OCI-M2 (cell line): Measurements from ENCODE around the gene FRMD4A.
"Not testable (repeated sequence)": the region's sequence is repeated elsewhere in the genome, so short reads cannot be mapped to it uniquely, and the experiment has no call there.

ENCODE experiments used
- DNase-seq: peaks from one replicate; lab custom pipeline; 2025; ENCODE audit not compliant: unreplicated experiment; lab: John Stamatoyannopoulos, UW

FRMD4A gene

DNA sequence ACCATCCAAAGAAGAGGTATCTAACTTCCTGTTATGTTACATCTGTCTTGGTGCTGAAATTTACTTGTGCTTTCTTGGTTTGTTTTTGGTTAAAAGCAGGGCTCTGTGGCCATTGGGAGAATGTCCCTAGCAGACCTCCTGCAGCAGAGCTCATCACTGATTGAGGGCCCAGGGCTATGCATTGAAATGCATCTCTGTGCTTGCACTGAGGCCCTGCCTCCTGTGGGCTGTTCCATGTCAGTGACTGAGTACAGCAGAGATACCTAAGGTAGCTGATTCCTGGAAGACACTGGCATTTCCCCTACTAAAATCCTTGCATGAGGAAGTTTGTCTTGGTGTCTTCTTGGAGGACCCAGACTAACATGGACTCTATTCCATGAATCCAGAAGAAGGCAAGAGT lies 213.9 kb downstream of the FRMD4A start:
- no peak for DNase-seq

DNA sequence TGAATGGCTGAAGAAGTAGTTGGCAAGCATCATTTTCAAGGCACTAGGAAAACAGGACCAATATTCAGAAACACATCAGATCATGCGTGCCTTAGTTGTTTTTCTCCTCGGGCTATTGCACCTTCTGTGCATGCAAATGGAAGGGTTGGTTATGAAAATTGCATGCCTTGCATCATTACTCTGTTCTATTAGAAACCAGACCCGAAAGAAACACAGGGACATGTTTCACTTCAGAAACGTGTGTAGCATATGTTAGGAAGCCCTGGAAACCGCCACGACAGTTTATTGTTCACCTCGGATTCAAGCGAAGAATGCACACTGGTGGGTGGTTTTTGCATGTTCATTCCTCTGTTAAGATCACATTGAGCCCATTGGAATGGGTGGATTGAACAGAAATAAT lies 214.7 kb downstream of the FRMD4A start:
- no peak for DNase-seq

DNA sequence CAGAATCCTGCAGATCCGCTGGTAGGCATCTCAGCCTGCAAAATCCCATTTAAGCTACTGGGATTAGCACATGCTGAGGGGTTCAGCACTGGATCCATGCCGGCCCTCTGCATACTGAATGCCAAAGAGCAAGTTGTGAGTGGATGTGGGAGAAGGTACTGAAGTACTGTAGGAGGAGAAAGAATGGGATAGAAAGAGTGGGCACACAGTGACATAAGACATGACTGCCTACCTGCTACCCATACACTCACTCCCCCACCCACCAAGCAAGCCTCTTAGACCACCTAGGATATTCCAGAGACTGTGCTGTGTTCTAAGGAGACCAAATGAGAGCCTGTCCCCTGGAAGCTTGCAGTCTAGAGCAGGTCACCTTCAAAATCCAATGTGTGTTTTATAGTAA lies 215.9 kb downstream of the FRMD4A start:
- no peak for DNase-seq

DNA sequence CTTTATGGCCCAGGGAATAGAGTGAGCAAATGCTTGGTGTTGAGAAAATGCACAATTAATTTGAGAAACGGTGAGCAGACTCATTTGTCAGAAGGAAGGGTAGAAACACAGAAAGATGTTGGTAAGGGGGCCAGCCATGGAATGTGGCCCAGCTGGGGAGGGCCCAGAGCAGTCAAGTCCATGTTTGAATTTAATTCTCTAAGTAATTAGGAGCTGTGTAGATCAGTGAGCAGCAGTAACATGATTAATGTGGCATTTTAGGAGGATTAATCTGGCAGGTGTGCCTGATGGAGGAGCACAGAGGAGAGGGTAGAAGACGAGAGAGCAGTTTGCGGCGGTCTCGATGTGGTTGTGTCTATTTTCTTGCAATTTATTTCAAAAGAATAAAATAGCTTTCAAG lies 218.7 kb downstream of the FRMD4A start:
- DNase-seq, result no peak

DNA sequence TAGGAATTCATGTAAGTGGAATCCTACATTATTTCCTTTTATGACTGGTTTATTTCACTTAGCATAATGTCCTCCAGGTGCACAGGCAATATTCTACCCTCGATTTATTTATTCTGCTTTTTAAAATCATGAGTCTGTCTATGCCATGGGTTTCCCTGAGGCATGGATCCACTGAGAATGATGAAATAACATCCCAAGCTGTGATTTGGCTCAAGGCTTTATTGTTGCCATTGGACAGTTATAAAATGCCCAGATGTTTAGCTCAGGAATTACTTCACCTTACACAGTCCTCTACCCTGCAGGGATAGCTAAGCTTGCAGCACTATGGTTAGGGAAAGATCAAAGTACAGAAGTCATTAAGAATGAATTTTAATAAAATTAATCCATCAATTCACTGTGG lies 219.5 kb downstream of the FRMD4A start:
- no peak for DNase-seq

DNA sequence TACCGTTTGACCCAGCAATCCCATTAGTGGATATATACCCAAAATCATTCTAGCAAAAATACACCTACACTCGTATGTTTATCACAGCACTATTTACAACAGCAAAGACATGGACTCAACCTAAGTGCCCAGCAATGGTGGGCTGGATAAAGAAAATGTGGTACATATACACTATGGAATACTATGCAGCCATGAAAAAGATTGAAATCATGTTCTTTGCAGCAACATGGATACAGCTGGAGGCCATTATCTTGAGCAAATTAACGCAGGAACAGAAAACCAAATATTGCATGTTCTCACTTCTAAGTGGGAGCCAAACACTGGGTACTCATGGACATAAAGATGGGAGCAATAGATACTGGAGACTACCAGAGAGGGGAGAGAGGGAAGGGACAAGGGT lies 223.9 kb downstream of the FRMD4A start:
- DNase-seq, result no peak

DNA sequence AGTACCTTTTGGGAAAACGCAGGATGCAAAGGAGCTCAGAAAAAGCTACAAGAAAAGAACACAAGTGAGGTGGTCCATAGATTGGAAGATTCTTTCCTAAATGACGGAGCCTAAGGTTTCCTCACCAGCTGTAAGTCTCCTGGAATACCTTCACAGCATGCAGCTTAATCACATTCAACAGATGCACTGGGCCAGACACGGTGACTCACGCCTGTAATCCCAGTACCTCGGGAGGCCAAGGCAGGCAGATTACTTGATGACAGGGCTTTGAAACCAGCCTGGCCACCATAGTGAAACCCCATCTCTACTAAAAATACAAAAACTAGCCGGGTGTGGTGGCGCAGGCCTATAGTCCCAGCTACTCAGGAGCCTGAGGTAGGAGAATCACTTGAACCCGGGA lies 228.7 kb downstream of the FRMD4A start:
- no peak for DNase-seq

DNA sequence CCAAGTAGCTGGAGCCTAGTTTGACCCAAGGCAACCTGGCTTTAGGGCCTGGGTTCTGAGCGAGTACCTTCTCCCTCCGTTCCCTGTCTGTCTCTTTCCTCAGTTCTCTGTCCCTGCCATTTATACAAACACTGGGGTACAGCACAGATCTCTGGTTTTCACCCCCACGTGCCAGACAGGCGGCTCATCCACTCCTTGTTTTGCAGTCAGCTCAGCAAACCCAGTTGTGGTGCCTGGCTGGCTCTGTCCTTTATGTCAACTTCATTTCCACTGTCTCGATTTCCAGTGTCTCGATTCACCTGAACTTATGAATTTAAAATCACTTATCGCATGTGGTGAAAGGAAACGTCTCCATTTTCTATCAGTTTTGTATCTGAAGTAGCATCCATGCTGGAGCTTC lies 230.8 kb downstream of the FRMD4A start:
- no peak for DNase-seq

DNA sequence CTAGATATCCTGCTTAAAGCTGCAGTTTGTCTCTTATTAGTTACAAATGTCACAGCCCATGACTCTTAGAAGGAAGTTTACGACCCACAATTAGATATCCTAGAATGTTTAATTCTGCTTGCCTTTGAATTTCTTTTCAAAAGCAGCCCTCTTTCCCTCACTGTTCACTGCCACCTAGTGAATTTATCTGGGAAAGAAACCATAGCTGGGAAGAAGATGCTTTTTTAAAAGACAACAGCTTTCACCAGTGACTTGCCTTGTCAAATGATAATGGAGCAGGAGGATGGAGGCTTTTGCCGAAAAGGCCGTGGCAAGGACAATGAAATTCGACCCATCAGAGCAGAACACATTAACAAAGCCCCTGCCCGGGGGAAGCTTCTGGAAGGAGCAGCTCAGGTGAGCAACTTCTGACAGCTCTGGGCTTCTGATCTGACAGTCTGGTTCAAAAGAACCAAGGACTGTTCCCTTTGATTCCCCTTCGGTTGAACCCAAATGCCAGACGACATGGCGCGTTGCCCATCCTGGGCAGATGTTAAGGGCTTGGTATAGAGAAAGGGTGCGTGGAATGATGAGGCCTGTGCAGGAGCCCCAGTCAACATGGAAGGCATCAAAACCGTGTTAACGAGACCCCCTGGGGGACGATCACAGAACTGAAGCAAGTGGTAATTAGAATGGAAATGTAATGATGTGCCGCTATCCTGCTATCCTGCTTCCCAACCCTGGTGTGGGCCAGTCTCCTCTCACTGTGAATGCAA lies 236.8 kb downstream of the FRMD4A start:
- DNase-seq, result no peak

DNA sequence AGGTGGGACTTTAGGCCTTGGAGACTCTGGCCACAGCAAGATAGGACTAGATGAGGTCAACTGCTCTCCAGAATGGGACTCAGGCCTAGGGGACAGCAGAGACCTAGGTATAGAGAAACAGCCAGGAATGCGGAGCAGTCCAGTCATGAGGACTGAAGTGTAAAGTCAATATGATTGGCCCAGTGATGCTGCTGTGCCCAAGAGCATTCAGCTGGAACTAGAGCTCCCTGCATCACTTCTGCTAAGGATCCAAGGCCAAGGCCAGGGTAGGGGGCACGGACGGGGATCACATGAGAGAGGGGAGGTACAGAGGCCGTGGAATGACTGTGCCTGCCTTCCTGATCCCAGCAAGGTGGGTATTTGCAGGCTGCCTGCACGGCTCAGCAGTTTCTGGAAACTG lies 237.9 kb downstream of the FRMD4A start:
- no peak for DNase-seq

DNA sequence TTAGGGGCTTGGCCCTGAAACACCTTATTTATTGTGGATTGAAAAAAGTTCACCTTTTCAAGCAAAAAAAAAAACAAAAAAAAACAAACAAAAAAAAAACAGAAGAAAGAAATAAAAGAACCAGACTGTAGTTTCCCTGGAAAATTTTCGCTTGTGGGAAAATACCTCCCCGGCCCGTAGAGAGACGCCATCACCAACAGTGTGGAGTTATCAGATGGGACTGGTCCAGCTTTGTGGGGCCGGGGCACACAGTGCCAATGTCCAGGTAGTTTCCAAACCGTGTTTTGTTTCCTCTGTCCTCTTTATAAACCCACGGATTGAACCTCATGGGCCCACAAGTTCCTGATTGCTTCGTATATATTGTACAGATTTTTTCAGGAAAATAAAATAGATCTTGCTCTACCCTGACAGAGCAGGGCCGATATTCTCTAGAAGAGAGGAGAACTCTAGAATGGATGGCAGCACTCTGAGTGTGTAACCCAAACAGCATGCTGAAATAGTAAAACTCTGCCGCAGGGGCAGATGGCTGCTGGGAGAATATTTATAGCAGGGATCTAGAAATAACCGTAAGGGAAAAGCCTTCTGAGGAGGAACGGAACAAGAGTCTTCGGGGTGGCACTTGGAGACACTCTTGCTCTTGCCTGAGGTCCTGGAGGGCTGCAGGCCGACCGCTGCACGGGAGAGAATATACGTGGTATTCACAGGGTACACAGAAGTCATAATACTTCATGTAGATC lies 241.0 kb downstream of the FRMD4A start:
- DNase-seq, result no peak

DNA sequence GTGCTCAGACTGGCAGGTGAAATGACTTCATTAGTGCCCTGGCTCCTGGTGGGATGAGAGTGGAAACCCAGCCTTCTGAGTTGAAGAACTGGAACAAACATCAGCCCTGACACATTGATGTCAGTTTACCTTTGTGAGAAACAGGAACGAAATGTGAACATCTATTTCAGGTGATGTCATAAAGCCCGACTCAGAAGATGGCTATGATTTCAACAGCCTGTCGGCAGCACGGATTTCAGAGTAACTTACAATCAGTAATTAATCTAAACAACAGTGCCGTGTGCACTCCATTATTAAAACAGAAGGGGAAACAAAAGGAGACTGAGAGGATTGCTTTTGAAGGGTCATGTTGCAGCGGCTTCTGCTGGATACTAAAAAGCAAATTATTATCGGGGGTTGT lies 243.2 kb downstream of the FRMD4A start:
- DNase-seq, result no peak

DNA sequence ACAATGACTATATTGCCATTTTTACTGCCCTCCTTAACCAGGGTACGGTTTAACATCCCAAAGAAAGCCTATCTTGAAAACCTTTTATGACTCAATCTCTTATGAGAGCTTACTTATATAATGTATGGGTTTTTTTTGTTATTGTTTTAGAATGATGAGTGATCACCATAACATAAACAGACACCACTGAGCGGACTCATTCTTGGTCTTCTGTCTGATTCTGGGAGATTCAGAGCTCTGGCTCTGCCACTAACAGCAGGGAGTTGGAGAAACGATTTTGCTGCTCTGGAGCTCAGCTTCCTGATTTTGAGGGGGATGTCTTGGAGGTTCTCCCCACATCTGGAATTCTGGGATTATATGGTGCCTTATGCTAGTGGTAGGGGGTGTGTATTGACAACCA lies 244.1 kb downstream of the FRMD4A start:
- DNase-seq, result no peak

DNA sequence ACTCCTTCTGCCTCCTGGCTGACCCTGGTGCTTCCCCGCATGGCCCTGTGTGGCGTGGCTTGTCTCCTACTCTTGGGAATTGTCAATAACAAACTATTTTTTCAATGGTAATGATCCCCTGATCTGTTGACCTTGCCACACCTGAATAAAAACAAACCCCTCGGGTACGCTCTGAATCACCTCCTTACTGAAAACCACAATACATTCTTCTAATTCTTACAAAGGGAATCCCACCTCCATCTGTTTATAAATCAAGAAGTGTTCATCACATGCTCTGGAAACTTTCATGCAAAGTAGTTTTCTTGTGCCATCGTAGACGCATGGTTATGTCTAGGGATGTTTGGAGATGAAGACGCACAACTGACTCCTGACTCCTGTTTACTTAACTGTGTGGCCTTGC lies 245.8 kb downstream of the FRMD4A start:
- no peak for DNase-seq

DNA sequence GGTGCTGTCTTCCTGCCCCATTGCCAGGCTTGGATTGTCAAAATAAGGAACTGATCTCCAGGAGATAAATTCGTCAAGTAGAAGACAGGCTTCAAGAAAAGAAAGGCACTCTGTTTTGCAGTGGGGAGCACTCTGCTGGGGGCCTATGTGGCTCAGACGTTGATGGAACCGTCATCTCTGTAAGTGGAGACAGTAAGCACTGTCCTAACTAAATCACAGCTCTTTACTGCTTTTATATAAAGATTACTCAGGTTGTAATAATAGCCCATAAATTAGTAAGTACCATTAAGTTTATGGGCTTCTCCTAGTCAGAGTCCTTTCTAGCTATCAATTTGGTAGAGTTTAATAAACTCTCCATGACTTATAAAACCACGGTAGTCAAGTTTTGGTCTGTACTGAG lies 249.9 kb downstream of the FRMD4A start:
- no peak for DNase-seq

DNA sequence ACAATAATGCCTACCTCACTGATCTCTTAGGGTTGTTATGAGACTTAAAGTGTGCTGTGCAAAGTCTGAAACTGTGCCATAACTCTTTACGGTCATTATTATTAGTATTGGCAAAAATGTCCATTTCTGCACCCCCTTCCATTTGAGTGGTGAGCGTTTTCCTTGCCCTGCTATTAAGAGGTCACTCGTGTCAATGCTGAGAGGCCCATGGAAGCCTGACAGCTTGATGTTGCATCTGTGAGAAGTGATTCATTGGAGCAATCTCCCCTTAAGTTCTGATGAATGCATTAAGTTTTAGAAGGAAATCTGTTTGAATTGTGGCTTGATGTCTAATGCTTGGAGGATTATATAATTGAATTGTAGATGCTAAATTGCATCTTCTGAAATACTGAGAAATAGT lies 253.3 kb downstream of the FRMD4A start:
- no peak for DNase-seq

DNA sequence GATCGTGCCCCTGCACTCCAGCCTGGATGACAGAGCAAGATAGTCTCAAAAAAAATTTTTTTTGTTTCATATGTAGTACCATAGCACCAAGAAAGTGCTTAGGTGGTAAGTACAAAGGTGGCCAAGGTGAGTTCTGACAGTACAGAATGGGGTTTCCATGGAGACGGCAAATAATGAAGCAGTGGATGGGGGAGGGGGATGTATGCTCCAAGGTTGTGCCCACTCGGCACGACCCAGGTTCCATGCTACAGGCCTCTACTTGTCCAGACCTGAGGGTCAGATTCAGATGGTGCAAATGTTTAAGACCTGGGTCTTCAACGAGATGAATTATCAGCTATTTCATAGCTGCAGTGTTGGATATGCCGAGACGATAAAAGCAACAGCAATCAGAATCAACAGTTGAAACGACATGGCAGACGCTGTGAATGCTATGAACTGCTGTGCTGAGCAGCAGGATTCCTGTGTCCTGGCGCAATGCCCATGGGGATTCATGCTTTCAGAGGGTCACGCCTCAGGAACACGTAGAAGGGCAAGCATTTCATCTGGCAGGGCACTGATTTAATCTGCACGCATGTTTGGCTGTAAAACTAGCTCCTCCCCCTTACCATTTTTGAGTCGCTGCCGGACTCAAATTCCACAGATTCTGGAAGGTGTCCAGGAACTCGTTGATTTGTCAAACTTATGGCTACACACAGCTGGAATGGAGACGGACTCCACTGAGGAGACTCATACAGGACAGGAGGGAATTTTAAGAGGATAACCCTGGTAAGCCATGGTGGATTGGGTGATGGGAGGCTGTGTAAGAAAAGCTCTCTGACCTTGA lies 256.5 kb downstream of the FRMD4A start:
- no peak for DNase-seq

DNA sequence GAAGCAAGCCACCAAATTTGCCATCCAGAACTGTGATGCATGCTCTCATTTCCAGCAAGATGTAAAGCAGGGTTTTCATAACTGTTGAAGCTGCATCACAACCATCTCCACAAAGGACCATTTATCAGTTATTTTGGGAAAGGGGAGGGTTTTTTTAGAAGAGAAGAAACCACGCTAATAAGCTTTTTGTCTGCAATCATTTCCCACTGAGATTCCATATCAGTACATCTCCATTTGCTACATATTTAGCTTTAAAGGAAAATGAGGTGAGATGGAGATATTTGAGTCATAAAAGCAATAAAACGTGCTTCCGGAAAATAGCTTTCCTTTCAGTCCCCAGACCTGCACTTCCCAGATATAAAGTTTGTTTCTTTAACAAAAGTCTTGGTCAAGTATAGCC lies 258.2 kb downstream of the FRMD4A start:
- DNase-seq, result no peak

DNA sequence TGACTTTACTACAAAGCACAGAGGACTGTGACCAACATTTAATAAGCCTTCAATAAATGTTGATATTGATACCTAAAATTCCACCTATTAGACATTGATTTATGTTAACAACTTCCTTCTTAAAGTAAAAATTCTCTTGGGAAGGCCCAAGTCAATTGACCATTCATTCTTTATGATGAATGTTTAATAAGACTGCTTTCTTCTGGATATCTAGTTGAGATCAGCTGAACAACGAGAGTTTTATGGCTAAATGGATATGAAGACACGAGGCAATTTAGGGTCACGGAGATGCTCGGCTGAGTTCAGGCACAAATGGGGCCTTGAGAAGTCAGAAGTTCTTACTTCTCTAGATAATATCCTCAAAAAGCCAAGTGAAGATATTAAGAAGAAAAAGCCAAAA lies 258.8 kb downstream of the FRMD4A start:
- DNase-seq, result no peak

DNA sequence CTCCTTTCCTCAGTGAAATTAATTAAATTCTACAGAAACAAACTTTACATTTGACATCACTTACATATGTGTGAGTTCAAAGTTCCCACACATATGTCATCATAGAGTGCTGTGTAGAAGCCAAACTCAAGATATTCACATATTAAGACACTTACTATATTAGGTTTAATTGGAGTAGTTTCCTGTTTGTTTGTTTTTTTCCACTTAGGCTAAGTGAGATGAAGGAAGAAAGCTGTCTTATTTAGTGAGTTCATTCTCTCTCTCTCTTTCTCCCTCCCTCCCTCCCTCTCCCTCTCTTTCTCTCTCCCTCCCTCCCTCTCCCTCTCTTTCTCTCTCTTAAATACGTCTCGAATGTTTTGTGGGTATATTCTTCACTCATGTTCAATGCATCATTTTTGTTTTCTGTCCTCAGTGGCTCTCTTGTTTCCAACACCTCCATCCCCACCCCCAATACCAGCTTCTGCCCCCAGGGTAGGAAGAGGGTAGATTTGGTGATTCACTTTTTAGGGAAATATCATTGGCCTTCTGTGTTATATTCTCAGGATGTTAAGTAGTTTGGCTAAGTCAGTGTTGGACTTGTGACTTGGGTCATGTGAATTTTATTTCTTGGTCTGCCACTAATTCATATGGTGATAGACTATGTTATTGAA lies 262.0 kb downstream of the FRMD4A start:
- DNase-seq, result no peak

DNA sequence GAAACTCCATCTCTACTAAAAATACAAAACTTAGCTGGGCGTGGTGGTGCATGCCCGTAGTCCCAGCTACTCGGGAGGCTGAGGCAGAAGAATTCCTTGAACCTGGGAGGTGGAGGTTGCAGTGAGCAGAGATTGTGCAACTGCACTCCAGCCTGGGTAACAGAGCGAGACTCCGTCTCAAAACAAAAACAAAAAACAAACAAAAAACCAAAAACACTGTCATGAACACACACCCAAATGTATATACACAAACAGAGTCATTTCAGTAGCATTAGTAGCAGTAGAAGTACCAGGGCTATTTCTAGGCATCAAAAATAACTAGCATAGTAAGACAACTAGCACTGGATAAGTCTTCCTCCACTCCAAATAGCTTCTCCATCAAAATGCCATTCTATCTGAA lies 263.1 kb downstream of the FRMD4A start:
- DNase-seq, result not testable (repeated sequence)
